DOHH2 (cell line): ENCODE results near the gene MDFIC.

Source experiments
- H3F3A ChIP-seq: fragments of 200-600 bp; sonication (generic), shearing (Covaris generic); 2 replicates; pipeline ENCODE4 v1.6.0; 2016; ENCODE audit warnings: antibody characterized with exemption, mild to moderate bottlenecking; ENCODE audit not compliant: control insufficient read depth, insufficient read depth
- H3K27ac ChIP-seq: fragments of 200-600 bp; sonication (generic); 2 replicates; pipeline ENCODE4 v1.5.1; 2014; ENCODE audit warnings: low read depth, mild to moderate bottlenecking, low read length, moderate library complexity
- H3K27me3 ChIP-seq: fragments of 200-600 bp; sonication (generic); 2 replicates; pipeline ENCODE4 v1.6.1; 2014; ENCODE audit warnings: mild to moderate bottlenecking, low read length, mixed read lengths; ENCODE audit not compliant: control insufficient read depth
- H3K36me3 ChIP-seq: fragments of 200-600 bp; sonication (generic); 2 replicates; pipeline ENCODE4 v1.6.1; 2014; ENCODE audit warnings: mild to moderate bottlenecking, low read length, moderate library complexity, mixed read lengths; ENCODE audit not compliant: control insufficient read depth
- H3K4me1 ChIP-seq: fragments of 200-600 bp; sonication (generic); 2 replicates; pipeline ENCODE4 v1.6.1; 2014; ENCODE audit warnings: mild to moderate bottlenecking, low read length, mixed read lengths; ENCODE audit not compliant: control insufficient read depth
- H3K4me2 ChIP-seq: fragments of 200-600 bp; sonication (generic); 2 replicates; pipeline ENCODE4 v1.6.0; 2014; ENCODE audit warnings: mild to moderate bottlenecking, low read length, moderate library complexity
- H3K4me3 ChIP-seq: fragments of 200-600 bp; sonication (generic); 2 replicates; pipeline ENCODE4 v1.5.1; 2014; ENCODE audit warnings: mild to moderate bottlenecking, low read length, mixed read lengths
- H3K79me2 ChIP-seq: fragments of 200-600 bp; sonication (generic); 2 replicates; pipeline ENCODE4 v1.6.1; 2014; ENCODE audit warnings: mild to moderate bottlenecking, low read length, mixed read lengths; ENCODE audit not compliant: control insufficient read depth
- H3K9me2 ChIP-seq: fragments of 200-600 bp; sonication (generic); replicated peaks from 2 replicates; pipeline ENCODE4 v1.6.1; 2014; ENCODE audit warnings: mild to moderate bottlenecking, low read length, mixed read lengths; ENCODE audit not compliant: control insufficient read depth
- H3K9me3 ChIP-seq: fragments of 200-600 bp; sonication (generic); 2 replicates; pipeline ENCODE4 v1.6.1; 2014; ENCODE audit warnings: antibody characterized with exemption, low read length, mixed read lengths; ENCODE audit not compliant: control insufficient read depth, insufficient read depth
- H4K20me1 ChIP-seq: fragments of 200-600 bp; sonication (generic); 2 replicates; pipeline ENCODE4 v1.6.0; 2014; ENCODE audit warnings: low read depth, mild to moderate bottlenecking, antibody characterized with exemption, low read length, moderate library complexity; ENCODE audit not compliant: control insufficient read depth, insufficient read depth
- EZH2phosphoT487 ChIP-seq: fragments of 200-600 bp; sonication (generic); IDR thresholded peaks from 2 replicates; pipeline ENCODE4 v1.6.1; 2017; ENCODE audit warnings: borderline replicate concordance, mild to moderate bottlenecking, antibody characterized with exemption, low read length, moderate library complexity, mixed read lengths
- TF ChIP-seq, protein P1 (sequence below): fragments of 200-600 bp; sonication (generic); IDR thresholded peaks from one replicate; pipeline ENCODE4 v1.5.1; 2014; ENCODE audit warnings: antibody characterized with exemption, mild to moderate bottlenecking, low read depth, low read length; ENCODE audit not compliant: poor library complexity, severe bottlenecking

MDFIC gene

DNA sequence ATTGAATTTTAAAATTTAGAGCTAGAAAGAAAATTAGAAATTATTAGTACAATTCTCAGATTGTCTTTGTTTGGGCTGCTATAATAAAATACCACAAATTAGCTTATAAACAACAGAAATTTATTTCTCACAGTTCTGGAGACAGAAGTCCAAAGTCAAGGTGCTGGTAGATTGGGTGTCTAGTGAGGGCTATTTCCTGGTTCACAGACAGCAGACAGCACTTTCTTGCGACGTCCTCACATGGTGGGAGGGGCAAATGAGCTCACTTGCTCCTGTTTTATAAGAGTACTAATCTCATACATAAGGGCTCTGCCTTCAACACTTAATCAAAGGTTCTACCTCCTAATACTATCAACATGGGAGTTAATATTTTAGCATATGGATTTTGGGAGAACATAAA lies 134.1 kb downstream of the MDFIC start:
- no peaks in the 10 kb centered on the region for H3K9me2 ChIP-seq

DNA sequence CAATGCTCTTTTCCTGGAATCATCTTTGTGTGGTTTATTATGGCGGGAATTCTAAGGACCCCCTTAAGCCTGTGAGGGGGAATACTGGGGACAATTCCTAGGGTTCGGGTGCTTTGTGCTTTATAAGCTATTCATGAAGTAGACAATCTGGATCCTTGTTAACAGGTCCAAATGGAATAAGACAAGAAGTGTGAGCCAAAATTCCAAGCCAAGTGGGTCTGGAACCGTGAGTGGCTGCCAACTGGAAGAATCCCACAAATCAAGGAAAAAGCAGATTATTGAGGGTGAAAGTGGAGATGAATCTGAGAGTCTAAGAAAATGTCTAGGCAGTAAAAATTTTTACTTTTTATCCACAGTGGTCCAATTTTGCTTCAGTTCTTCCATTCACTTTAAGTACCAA lies 136.8 kb downstream of the MDFIC start:
- H3K9me3 ChIP-seq, result no peaks in the 10 kb centered on the region
- H3K79me2 ChIP-seq, result no peaks in the 10 kb centered on the region
- no peak overlapping the region for H3K27ac ChIP-seq
- H3K4me1 ChIP-seq, result no peaks in the 10 kb centered on the region
- H4K20me1 ChIP-seq, result no peaks in the 10 kb centered on the region
- no peaks in the 10 kb centered on the region for H3F3A ChIP-seq
- TF ChIP-seq, protein P1, sequence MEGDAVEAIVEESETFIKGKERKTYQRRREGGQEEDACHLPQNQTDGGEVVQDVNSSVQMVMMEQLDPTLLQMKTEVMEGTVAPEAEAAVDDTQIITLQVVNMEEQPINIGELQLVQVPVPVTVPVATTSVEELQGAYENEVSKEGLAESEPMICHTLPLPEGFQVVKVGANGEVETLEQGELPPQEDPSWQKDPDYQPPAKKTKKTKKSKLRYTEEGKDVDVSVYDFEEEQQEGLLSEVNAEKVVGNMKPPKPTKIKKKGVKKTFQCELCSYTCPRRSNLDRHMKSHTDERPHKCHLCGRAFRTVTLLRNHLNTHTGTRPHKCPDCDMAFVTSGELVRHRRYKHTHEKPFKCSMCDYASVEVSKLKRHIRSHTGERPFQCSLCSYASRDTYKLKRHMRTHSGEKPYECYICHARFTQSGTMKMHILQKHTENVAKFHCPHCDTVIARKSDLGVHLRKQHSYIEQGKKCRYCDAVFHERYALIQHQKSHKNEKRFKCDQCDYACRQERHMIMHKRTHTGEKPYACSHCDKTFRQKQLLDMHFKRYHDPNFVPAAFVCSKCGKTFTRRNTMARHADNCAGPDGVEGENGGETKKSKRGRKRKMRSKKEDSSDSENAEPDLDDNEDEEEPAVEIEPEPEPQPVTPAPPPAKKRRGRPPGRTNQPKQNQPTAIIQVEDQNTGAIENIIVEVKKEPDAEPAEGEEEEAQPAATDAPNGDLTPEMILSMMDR, result no peak
- TF ChIP-seq EZH2phosphoT487, result no peak
- no peaks in the 10 kb centered on the region for H3K36me3 ChIP-seq
- H3K27me3 ChIP-seq, result no peaks in the 10 kb centered on the region
- H3K4me3 ChIP-seq, result no peak overlapping the region
- no peaks in the 10 kb centered on the region for H3K9me2 ChIP-seq
- no peak overlapping the region for H3K4me2 ChIP-seq

More for the DNA sequence above, 134.1 kb downstream of the MDFIC start:
- TF ChIP-seq, protein P1, result no peak
- no peak for TF ChIP-seq EZH2phosphoT487
- H3K36me3 ChIP-seq, result no peaks in the 10 kb centered on the region
- no peak overlapping the region for H3K4me3 ChIP-seq
- no peaks in the 10 kb centered on the region for H3K79me2 ChIP-seq
- H3K9me3 ChIP-seq, result no peaks in the 10 kb centered on the region
- H3K4me1 ChIP-seq, result no peaks in the 10 kb centered on the region
- H4K20me1 ChIP-seq, result no peaks in the 10 kb centered on the region
- H3K27me3 ChIP-seq, result no peaks in the 10 kb centered on the region
- H3K27ac ChIP-seq, result no peak overlapping the region
- H3K4me2 ChIP-seq, result no peak overlapping the region
- no peaks in the 10 kb centered on the region for H3F3A ChIP-seq

DNA sequence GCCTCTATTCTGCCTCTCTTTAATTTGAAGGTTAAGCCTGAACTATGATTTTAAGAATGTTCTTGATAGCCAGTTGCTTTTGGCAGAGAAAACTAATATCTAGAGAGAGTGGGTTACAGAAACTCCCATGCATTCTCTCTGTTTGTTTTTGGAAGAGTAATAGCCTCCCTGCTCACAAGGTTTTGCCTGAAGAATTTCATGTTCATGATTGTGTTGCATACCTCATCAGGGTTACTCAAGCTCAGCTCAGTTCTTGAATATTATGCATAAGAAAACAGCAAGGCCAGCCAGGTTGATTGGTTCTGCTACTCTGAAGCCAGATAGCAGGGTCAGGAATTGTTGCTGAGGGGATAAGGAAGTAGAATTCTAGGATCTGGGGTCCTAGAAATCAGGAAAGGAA lies 137.4 kb downstream of the MDFIC start:
- Histone ChIP-seq H3K9me2 (no peaks in the 10 kb centered on the region), H3K9me3 (no peaks in the 10 kb centered on the region), H3K4me1 (no peaks in the 10 kb centered on the region), H3K79me2 (no peaks in the 10 kb centered on the region), H3F3A (no peaks in the 10 kb centered on the region), H3K4me3 (no peak overlapping the region), H3K27me3 (no peaks in the 10 kb centered on the region), H3K27ac (no peak overlapping the region), H3K4me2 (no peak overlapping the region), H4K20me1 (no peaks in the 10 kb centered on the region), H3K36me3 (no peaks in the 10 kb centered on the region)
- TF ChIP-seq, protein P1, result no peak
- TF ChIP-seq EZH2phosphoT487, result no peak
